HepG2 (cell line): ENCODE data around the gene WIPF2. TPM values are rescaled to one million over a fixed set of nuclear protein-coding genes. Genes with fewer than 3 reads are reported as not detected.

Experiments used
- ASH2L ChIP-seq: fragments of 300-600, 200-600 bp; sonication (generic); IDR thresholded peaks from 2 replicates; pipeline ENCODE4 v1.7.0; 2017; ENCODE audit warnings: low read depth, mild to moderate bottlenecking, moderate library complexity, mixed read lengths, low read length; ENCODE audit not compliant: insufficient read length
- ATRX ChIP-seq: sonication (generic); formaldehyde crosslinking; IDR thresholded peaks from 2 replicates; pipeline ENCODE4 v1.4.0; 2020; ENCODE audit warnings: missing genetic modification reagents, borderline replicate concordance
- BORCS8-MEF2B ChIP-seq: sonication (generic); formaldehyde crosslinking; IDR thresholded peaks from 2 replicates; pipeline ENCODE4 v1.8.0; 2022; ENCODE audit warnings: mild to moderate bottlenecking, missing genetic modification reagents
- EEA1 ChIP-seq: sonication (generic); formaldehyde crosslinking; IDR thresholded peaks from 2 replicates; pipeline ENCODE4 v1.5.1; 2020; ENCODE audit warnings: mild to moderate bottlenecking, missing genetic modification reagents, borderline replicate concordance
- FLYWCH1 ChIP-seq: sonication (generic); formaldehyde crosslinking; IDR thresholded peaks from 2 replicates; pipeline ENCODE4 v1.8.1; 2023; ENCODE audit warnings: mild to moderate bottlenecking, missing genetic modification reagents
- FOSL2 ChIP-seq: sonication (generic); formaldehyde crosslinking; IDR thresholded peaks from 2 replicates; pipeline ENCODE4 v1.4.0; 2020; ENCODE audit warnings: missing genetic modification reagents
- JDP2 ChIP-seq: sonication (generic); formaldehyde crosslinking; IDR thresholded peaks from 2 replicates; pipeline ENCODE4 v1.8.1; 2022; ENCODE audit warnings: missing genetic modification reagents, borderline replicate concordance
- MAFK ChIP-seq, 2 experiments: IDR thresholded peaks in 1 of 2; conservative IDR thresholded peaks in 1 of 2; 2 replicates each; pipeline ENCODE4 v1.6.1; 2011; ENCODE audit warnings: improper control_type of control experiment in 2 of 2, low read length in 2 of 2
- MTA1 ChIP-seq: sonication (generic); formaldehyde crosslinking; IDR thresholded peaks from 2 replicates; pipeline ENCODE4 v1.4.0; 2020; ENCODE audit warnings: missing genetic modification reagents, mild to moderate bottlenecking, borderline replicate concordance
- MTF2 ChIP-seq: sonication (generic); formaldehyde crosslinking; IDR thresholded peaks from 2 replicates; pipeline ENCODE4 v1.5.0; 2020; ENCODE audit warnings: missing genetic modification reagents, borderline replicate concordance
- SMYD3 ChIP-seq: sonication (generic); formaldehyde crosslinking; IDR thresholded peaks from 2 replicates; pipeline ENCODE4 v1.8.1; 2023; ENCODE audit warnings: mild to moderate bottlenecking, missing genetic modification reagents
- TAF15 ChIP-seq: fragments of 200-400 bp; formaldehyde crosslinking; IDR thresholded peaks from one replicate; pipeline ENCODE4 v1.6.1; 2018; ENCODE audit warnings: mild to moderate bottlenecking, low read depth, low read length; ENCODE audit not compliant: poor library complexity, severe bottlenecking
- TCF7 ChIP-seq: sonication (generic); IDR thresholded peaks from 2 replicates; pipeline ENCODE4 v1.6.1; 2016; ENCODE audit warnings: antibody characterized with exemption, low read depth
- TP53 ChIP-seq: sonication (generic); formaldehyde crosslinking; conservative IDR thresholded peaks from 2 replicates; pipeline ENCODE4 v1.4.0; 2020; ENCODE audit warnings: missing genetic modification reagents
- YY1 ChIP-seq: IDR thresholded peaks from 2 replicates; pipeline ENCODE4 v1.6.1; 2011; ENCODE audit warnings: low read length, low read depth, moderate library complexity, mild to moderate bottlenecking; ENCODE audit not compliant: insufficient read depth, insufficient replicate concordance
- ZBTB1 ChIP-seq: sonication (generic); formaldehyde crosslinking; IDR thresholded peaks from 2 replicates; pipeline ENCODE4 v1.4.0; 2020; ENCODE audit warnings: missing genetic modification reagents, borderline replicate concordance
- ZNF33A ChIP-seq: sonication (generic); formaldehyde crosslinking; IDR thresholded peaks from 2 replicates; pipeline ENCODE4 v1.5.1; 2020; ENCODE audit warnings: missing genetic modification reagents, mild to moderate bottlenecking, moderate library complexity, borderline replicate concordance
- ZNF546 ChIP-seq: sonication (generic); formaldehyde crosslinking; conservative IDR thresholded peaks from 2 replicates; pipeline ENCODE4 v1.8.1; 2023; ENCODE audit warnings: mild to moderate bottlenecking, missing genetic modification reagents
- ZNF562 ChIP-seq: sonication (generic); formaldehyde crosslinking; IDR thresholded peaks from 2 replicates; pipeline ENCODE4 v1.8.0; 2022; ENCODE audit warnings: missing genetic modification reagents, borderline replicate concordance
- ZNF883 ChIP-seq: sonication (generic); formaldehyde crosslinking; IDR thresholded peaks from 2 replicates; pipeline ENCODE4 v1.5.1; 2020; ENCODE audit warnings: mild to moderate bottlenecking, missing genetic modification reagents; ENCODE audit errors: not compliant biosample characterization
- ZSCAN25 ChIP-seq: sonication (generic); formaldehyde crosslinking; IDR thresholded peaks from 2 replicates; pipeline ENCODE4 v1.8.0; 2022; ENCODE audit warnings: mild to moderate bottlenecking, missing genetic modification reagents
- polyA plus RNA-seq, 8 experiments: library from polyadenylated mRNA; depleted of rRNA in 3 of 8; stranded (reverse) in 7 of 8; unstranded in 1 of 8; fragments of >200 nt; fragmentation: Illumina TruSeq in 4 of 8; extraction: Trizol in 4 of 8; gene quantifications; 2 replicates each; pipeline versions ENCODE4 v1.2.1 to v1.2.3, GENCODE V29; 2011 to 2016; ENCODE audit warnings: low read depth in 4 of 8, missing spikeins in 1 of 8, mixed read lengths in 1 of 8; ENCODE audit not compliant: insufficient read depth in 1 of 8
- total RNA-seq, 5 experiments: library from RNA; depleted of rRNA; stranded (reverse); fragments of >200 nt; fragmentation: Illumina TruSeq; extraction: Trizol; gene quantifications; 2 replicates each; pipeline ENCODE4 v1.2.3, GENCODE V29; 2016; ENCODE audit warnings: low read depth in 1 of 5
- TF ChIP-seq, protein P1 (sequence below): sonication (generic); formaldehyde crosslinking; IDR thresholded peaks from 2 replicates; pipeline ENCODE4 v1.5.1; 2020; ENCODE audit warnings: missing genetic modification reagents, mild to moderate bottlenecking, borderline replicate concordance
- TF ChIP-seq, protein P2 (sequence below): sonication (generic); formaldehyde crosslinking; conservative IDR thresholded peaks from 2 replicates; pipeline ENCODE4 v1.8.0; 2022; ENCODE audit warnings: missing genetic modification reagents
- TF ChIP-seq, protein P3 (sequence below): IDR thresholded peaks from 2 replicates; pipeline ENCODE4 v1.6.1; 2018; ENCODE audit warnings: missing genetic modification reagents

WIPF2 gene
- total and polyA plus RNA-seq, 2 of the 13 experiments (the other 11 are each of a cell fraction or from before 2014, with no cell fraction given): 7.2 to 10.8 TPM

DNA sequence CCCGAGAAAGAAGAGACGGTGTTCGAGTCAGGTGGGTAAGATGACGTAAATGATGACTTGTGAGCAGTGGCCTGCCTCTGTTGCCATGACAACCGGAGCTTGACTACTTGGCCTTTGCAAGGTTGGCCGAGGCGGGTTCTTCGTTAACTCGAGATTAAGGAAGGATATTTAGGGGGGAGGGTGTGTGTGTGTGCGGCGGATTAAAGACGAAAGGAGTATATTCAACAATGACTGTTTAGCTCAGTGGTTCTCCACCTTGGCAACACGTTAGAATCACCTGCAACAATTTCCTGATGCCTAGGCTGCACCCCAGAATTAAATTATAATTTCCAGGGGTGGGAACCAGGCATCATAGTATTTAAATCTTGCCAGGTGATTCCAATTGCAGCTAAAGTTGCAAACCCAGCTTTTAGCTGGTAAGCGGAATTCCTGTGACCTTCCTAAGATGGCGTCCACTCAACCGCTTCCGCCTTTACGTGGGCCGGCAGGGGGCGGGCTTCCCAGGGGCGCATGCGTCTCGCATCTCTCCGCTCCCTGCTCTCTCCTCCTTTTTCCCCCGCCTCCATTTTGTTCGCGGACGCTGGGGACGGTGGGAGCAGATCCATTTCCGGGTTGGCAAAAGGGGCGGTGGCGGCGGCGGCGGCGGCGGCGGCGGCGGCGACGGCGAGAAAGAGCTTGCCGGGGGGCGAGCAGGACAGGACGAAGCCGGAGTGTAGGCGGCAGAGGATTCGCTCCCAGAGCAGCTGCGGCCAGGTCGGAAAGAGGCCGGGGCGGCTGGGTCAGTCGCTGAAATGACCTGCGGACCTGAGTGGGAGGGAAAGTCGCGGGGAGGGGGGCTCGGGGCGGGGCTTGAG is at the start of gene WIPF2 (continued):
- TF ChIP-seq ATRX (CRISPR knock-in tag): no peak
- TF ChIP-seq MTA1 (CRISPR knock-in tag): 0 out of 2 replicates have a peak, but pooled peaks have one; percentile 52
- TF ChIP-seq, protein P1, sequence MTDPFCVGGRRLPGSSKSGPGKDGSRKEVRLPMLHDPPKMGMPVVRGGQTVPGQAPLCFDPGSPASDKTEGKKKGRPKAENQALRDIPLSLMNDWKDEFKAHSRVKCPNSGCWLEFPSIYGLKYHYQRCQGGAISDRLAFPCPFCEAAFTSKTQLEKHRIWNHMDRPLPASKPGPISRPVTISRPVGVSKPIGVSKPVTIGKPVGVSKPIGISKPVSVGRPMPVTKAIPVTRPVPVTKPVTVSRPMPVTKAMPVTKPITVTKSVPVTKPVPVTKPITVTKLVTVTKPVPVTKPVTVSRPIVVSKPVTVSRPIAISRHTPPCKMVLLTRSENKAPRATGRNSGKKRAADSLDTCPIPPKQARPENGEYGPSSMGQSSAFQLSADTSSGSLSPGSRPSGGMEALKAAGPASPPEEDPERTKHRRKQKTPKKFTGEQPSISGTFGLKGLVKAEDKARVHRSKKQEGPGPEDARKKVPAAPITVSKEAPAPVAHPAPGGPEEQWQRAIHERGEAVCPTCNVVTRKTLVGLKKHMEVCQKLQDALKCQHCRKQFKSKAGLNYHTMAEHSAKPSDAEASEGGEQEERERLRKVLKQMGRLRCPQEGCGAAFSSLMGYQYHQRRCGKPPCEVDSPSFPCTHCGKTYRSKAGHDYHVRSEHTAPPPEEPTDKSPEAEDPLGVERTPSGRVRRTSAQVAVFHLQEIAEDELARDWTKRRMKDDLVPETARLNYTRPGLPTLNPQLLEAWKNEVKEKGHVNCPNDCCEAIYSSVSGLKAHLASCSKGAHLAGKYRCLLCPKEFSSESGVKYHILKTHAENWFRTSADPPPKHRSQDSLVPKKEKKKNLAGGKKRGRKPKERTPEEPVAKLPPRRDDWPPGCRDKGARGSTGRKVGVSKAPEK: no peak
- peak in 1 of 2 experiments; percentile 46; a peak in 1 of 4 replicates for TF ChIP-seq MAFK (conservative IDR thresholded peaks at IDR 0.05 in 1 of 2, IDR thresholded peaks at IDR 0.05 in 1 of 2; ENCODE audit: low read length in 2 of 2)
- peak; percentile 77 for TF ChIP-seq TAF15
- TF ChIP-seq, protein P2, sequence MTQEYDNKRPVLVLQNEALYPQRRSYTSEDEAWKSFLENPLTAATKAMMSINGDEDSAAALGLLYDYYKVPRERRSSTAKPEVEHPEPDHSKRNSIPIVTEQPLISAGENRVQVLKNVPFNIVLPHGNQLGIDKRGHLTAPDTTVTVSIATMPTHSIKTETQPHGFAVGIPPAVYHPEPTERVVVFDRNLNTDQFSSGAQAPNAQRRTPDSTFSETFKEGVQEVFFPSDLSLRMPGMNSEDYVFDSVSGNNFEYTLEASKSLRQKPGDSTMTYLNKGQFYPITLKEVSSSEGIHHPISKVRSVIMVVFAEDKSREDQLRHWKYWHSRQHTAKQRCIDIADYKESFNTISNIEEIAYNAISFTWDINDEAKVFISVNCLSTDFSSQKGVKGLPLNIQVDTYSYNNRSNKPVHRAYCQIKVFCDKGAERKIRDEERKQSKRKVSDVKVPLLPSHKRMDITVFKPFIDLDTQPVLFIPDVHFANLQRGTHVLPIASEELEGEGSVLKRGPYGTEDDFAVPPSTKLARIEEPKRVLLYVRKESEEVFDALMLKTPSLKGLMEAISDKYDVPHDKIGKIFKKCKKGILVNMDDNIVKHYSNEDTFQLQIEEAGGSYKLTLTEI: no peak
- no peak for TF ChIP-seq TP53
- 0 out of 2 replicates have a peak, but pooled peaks have one; percentile 52 for TF ChIP-seq ZNF546 (CRISPR knock-in tag)
- peak; percentile 51 for TF ChIP-seq ZSCAN25 (CRISPR knock-in tag)
- TF ChIP-seq SMYD3 (CRISPR knock-in tag): no peak
- no peak for TF ChIP-seq TCF7
- TF ChIP-seq, protein P3, sequence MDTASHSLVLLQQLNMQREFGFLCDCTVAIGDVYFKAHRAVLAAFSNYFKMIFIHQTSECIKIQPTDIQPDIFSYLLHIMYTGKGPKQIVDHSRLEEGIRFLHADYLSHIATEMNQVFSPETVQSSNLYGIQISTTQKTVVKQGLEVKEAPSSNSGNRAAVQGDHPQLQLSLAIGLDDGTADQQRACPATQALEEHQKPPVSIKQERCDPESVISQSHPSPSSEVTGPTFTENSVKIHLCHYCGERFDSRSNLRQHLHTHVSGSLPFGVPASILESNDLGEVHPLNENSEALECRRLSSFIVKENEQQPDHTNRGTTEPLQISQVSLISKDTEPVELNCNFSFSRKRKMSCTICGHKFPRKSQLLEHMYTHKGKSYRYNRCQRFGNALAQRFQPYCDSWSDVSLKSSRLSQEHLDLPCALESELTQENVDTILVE: peak; percentile 44; the same call in 1 of the 2 replicates
- TF ChIP-seq YY1: peak; percentile 99
- TF ChIP-seq ZNF562 (CRISPR knock-in tag): no peak
- TF ChIP-seq ASH2L: peak; percentile 93
- TF ChIP-seq FLYWCH1 (CRISPR knock-in tag): no peak
- no peak for TF ChIP-seq JDP2
- TF ChIP-seq EEA1 (CRISPR knock-in tag): no peak
- TF ChIP-seq ZBTB1 (CRISPR knock-in tag): no peak
- TF ChIP-seq ZNF33A: no peak
- TF ChIP-seq BORCS8-MEF2B: no peak
- TF ChIP-seq FOSL2 (CRISPR knock-in tag): 0 out of 2 replicates have a peak, but pooled peaks have one; percentile 46
- TF ChIP-seq MTF2 (CRISPR knock-in tag): peak; percentile 71; the same call in 1 of the 2 replicates
- TF ChIP-seq ZNF883: peak; percentile 65
